Natural killer cell (primary cell): ENCODE results near the gene PTEN. TPM values are rescaled to one million over a fixed set of nuclear protein-coding genes. Genes with fewer than 3 reads are reported as not detected.

Experiments used
- ATAC-seq, 3 donors: fragments of 150-1000 bp in 2 of 3; fragments of 200-7000 bp in 1 of 3; cut with Tn5 transposase; 1 replicate in 1 of 3; 2 replicates in 2 of 3; pipeline ENCODE4 v1.10.0; 2021; ENCODE audit warnings: mild to moderate bottlenecking in 2 of 3, moderate library complexity in 2 of 3
- DNase-seq, 2 donors: peaks; one replicate each; pipeline versions ENCODE4 v3.0.0 to v3.0.0-alpha.2; 2013 to 2021; ENCODE audit warnings: mixed read lengths in 1 of 2
- H3K27ac ChIP-seq: one replicate; pipeline ENCODE4 v1.5.1; 2013; ENCODE audit warnings: mild to moderate bottlenecking, low read length
- H3K27me3 ChIP-seq: one replicate; pipeline ENCODE4 v1.6.1; 2013; ENCODE audit warnings: low read length; ENCODE audit not compliant: control insufficient read depth, insufficient read depth
- H3K36me3 ChIP-seq: one replicate; pipeline ENCODE4 v1.6.1; 2013; ENCODE audit warnings: low read length; ENCODE audit not compliant: control insufficient read depth, insufficient read depth
- H3K4me1 ChIP-seq: one replicate; pipeline ENCODE4 v1.6.1; 2013; ENCODE audit warnings: low read length; ENCODE audit not compliant: control insufficient read depth, insufficient read depth
- H3K4me3 ChIP-seq: one replicate; pipeline ENCODE4 v1.5.1; 2013; ENCODE audit warnings: low read length
- H3K9me3 ChIP-seq: one replicate; pipeline ENCODE4 v1.6.1; 2013; ENCODE audit warnings: low read length; ENCODE audit not compliant: control insufficient read depth, insufficient read depth
- H3K27ac Mint-ChIP-seq, 2 donors: one replicate each; pipeline ENCODE4 v1.8.0; 2022; ENCODE audit warnings: mild to moderate bottlenecking in 2 of 2, mixed read lengths in 2 of 2, moderate library complexity in 1 of 2
- H3K27me3 Mint-ChIP-seq, 2 donors: one replicate each; pipeline ENCODE4 v1.8.0; 2022; ENCODE audit warnings: low read depth in 2 of 2, mixed read lengths in 2 of 2
- H3K36me3 Mint-ChIP-seq: one replicate; pipeline ENCODE4 v1.8.0; 2022; ENCODE audit warnings: mixed read lengths
- H3K4me1 Mint-ChIP-seq, 2 donors: one replicate each; pipeline ENCODE4 v1.8.0; 2022; ENCODE audit warnings: mixed read lengths in 2 of 2
- H3K4me3 Mint-ChIP-seq: one replicate; pipeline ENCODE4 v1.8.0; 2022; ENCODE audit warnings: mild to moderate bottlenecking, moderate library complexity, mixed read lengths
- H3K9me3 Mint-ChIP-seq, 2 donors: one replicate each; pipeline ENCODE4 v1.8.0; 2022; ENCODE audit warnings: mixed read lengths in 2 of 2
- WGBS: methylation state at CpG from one replicate; pipeline ENCODE4 v1.1.7; 2013; ENCODE audit warnings: missing lambda C conversion rate; ENCODE audit not compliant: insufficient coverage; 5-methylcytosine and 5-hydroxymethylcytosine counted together
- intact Hi-C: fragments of 100-400 bp; cut with micrococcal nuclease; formaldehyde crosslinking; loops from one replicate; pipeline ENCODE4 v1.14.2; 2022
- total RNA-seq, 4 donors: library from RNA; stranded (reverse); fragments of 120-200 nt in 1 of 4; gene quantifications; one replicate each; pipeline versions ENCODE4 v1.2.3 to v1.2.4, GENCODE V29; 2013 to 2022
- TF ChIP-seq, protein P1 (sequence below): fragments of 200-600 bp; IDR thresholded peaks from one replicate; pipeline ENCODE4 v1.8.0; 2022; ENCODE audit warnings: antibody characterized with exemption

PTEN gene
- total RNA-seq, 3 donors from 2014 or later (not counting 1 experiment from before 2014, with no cell fraction given): 107 to 142 (median 121) TPM

GRCh38 chr10:87873656-87874055 is 10.2 kb downstream of the PTEN start:
- no peaks in the 10 kb centered on the region for H3K9me3 Mint-ChIP-seq
- H3K4me1 Mint-ChIP-seq: peaks cover 31 to 46% of the 10 kb centered on the region in 2 donors
- no peak overlapping the region for H3K27ac ChIP-seq
- H3K36me3 Mint-ChIP-seq: no peaks in the 10 kb centered on the region
- no peak for ATAC-seq
- TF ChIP-seq, protein P1, sequence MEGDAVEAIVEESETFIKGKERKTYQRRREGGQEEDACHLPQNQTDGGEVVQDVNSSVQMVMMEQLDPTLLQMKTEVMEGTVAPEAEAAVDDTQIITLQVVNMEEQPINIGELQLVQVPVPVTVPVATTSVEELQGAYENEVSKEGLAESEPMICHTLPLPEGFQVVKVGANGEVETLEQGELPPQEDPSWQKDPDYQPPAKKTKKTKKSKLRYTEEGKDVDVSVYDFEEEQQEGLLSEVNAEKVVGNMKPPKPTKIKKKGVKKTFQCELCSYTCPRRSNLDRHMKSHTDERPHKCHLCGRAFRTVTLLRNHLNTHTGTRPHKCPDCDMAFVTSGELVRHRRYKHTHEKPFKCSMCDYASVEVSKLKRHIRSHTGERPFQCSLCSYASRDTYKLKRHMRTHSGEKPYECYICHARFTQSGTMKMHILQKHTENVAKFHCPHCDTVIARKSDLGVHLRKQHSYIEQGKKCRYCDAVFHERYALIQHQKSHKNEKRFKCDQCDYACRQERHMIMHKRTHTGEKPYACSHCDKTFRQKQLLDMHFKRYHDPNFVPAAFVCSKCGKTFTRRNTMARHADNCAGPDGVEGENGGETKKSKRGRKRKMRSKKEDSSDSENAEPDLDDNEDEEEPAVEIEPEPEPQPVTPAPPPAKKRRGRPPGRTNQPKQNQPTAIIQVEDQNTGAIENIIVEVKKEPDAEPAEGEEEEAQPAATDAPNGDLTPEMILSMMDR: no peak
- WGBS: 85% methylated on average over 2 of the region's 2 CpGs
- peaks cover 9% of the 10 kb centered on the region for H3K4me1 ChIP-seq
- no peaks in the 10 kb centered on the region for H3K9me3 ChIP-seq
- H3K4me3 ChIP-seq: no peak overlapping the region
- intact Hi-C loops: no loop called here
- no peaks in the 10 kb centered on the region for H3K27me3 Mint-ChIP-seq
- peak overlapping the region in 1 of 2 donors; percentile 29 for H3K27ac Mint-ChIP-seq
- H3K36me3 ChIP-seq: peaks cover 3% of the 10 kb centered on the region
- no peaks in the 10 kb centered on the region for H3K27me3 ChIP-seq
- DNase-seq: no peak
- H3K4me3 Mint-ChIP-seq: no peak overlapping the region

- WGBS: no CpG with 5 or more reads among the region's 4 CpGs
- Mint-ChIP-seq H3K36me3 (no peaks in the 10 kb centered on the region), H3K9me3 (no peaks in the 10 kb centered on the region), H3K4me3 (no peak overlapping the region), H3K27ac (no peak overlapping the region), H3K27me3 (no peaks in the 10 kb centered on the region), H3K4me1 (peaks cover 35 to 41% of the 10 kb centered on the region in 2 donors)
- H3K36me3 ChIP-seq: peaks cover 6% of the 10 kb centered on the region
- no peak overlapping the region for H3K27ac ChIP-seq
- H3K9me3 ChIP-seq: no peaks in the 10 kb centered on the region
- TF ChIP-seq, protein P1: no peak
- H3K27me3 ChIP-seq: no peaks in the 10 kb centered on the region
- intact Hi-C loops: no loop called here
- peaks cover 4% of the 10 kb centered on the region for H3K4me1 ChIP-seq
- DNase-seq: no peak
- H3K4me3 ChIP-seq: no peak overlapping the region
- no peak for ATAC-seq
Observed at GRCh38 chr10:87875929-87876571, 12.6 kb downstream of the PTEN start.

DNA sequence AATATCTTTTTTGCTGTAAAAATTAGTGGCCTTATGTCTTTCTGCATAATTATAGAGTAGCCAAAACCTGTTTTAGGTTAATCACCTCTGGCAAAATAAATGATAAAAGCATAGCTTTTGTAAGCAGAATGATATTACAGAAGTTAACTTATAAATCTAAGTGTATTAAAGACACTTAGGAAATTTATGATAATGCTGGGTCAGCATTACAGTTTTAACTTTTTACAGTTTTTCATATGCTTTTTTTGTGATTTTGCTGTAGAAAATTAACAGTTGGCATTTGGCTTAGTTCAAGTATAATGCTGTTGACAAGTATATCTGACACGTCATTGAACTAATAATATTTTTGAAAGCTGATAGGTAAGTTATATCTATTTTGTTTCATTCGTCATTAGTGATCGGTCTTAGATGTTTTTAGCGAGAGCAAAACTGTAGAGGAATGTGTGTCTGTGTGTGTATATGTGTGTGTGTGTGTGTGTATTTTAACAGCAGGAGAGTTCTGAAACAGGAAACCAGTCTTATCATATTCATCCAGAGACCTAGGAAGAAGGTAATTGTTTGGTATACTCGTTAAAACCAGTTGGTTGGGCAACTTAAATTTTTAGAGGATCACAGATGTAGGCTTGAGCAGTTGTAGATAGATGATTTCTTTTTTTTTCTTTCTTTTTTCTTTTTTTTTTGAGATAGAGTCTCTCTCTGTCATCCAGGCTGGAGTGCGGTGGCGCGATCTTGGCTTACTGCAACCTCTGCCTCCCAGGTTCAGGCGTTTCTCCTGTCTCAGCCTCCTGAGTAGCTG is 15.4 kb downstream of the PTEN start:
- H3K4me3 Mint-ChIP-seq: no peak overlapping the region
- no peak for ATAC-seq

More for the DNA sequence above, 15.4 kb downstream of the PTEN start:
- no peaks in the 10 kb centered on the region for H3K9me3 ChIP-seq
- Mint-ChIP-seq H3K9me3 (no peaks in the 10 kb centered on the region), H3K4me1 (peaks cover 31 to 39% of the 10 kb centered on the region in 2 donors), H3K27me3 (no peaks in the 10 kb centered on the region), H3K36me3 (no peaks in the 10 kb centered on the region), H3K27ac (peak overlapping the region; percentile 39 to 70)
- H3K4me3 ChIP-seq: no peak overlapping the region
- TF ChIP-seq, protein P1: no peak
- H3K36me3 ChIP-seq: peaks cover 4% of the 10 kb centered on the region
- no peaks in the 10 kb centered on the region for H3K4me1 ChIP-seq
- no peaks in the 10 kb centered on the region for H3K27me3 ChIP-seq
- no peak overlapping the region for H3K27ac ChIP-seq
- intact Hi-C loops: no loop called here
- WGBS: 69% methylated on average over 9 of the region's 9 CpGs
- no peak for DNase-seq
